LNCAP (cell line): ENCODE results near the gene DCAF6.

Experiments
- CTCF ChIP-seq: fragments of 450-650 bp; IDR thresholded peaks from 2 replicates; pipeline ENCODE4 v1.5.1; 2017; ENCODE audit warnings: mild to moderate bottlenecking

Gene DCAF6

DNA sequence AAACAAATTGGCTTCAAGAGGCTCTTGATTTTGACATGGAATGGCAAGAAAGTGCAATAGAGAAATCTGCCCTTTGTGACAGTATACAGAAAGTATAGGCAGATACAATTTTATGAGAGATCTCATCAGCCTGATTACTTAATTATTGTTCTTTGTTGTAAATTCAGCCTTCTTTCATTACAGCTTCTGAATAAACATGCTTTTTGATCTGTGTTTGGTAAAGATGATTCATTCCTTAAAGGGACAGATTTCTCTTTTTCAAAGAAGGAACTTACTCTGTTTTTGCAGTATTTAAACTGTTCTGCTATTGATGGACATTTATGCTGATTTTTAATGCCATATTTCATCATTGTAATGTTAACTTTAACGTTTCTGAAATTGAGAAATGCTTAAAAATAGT lies 14.1 kb downstream of the DCAF6 start:
- TF ChIP-seq CTCF, result no peak

DNA sequence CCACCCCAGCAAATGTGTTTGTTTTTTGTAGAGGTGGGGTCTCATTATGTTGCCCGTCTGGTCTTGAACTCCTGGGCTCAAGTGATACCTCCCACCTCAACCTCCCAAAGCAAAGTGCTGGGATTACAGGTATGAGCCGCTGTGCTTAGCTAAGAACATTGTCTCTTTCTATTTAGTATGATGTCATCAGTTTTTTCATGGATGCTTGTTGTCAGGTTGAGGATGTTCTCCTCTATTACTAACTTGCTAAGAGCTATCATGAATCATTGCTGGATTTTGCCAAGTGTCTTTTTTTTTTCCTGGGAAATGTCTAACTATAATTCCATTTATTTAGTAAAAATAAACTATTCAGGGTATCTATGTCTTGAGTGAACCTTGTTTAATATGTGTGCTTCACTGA lies 19.4 kb downstream of the DCAF6 start:
- TF ChIP-seq CTCF, result no peak

GRCh38 chr1:167957710-167958109 lies 21.2 kb downstream of the DCAF6 start:
- TF ChIP-seq CTCF, result no peak

DNA sequence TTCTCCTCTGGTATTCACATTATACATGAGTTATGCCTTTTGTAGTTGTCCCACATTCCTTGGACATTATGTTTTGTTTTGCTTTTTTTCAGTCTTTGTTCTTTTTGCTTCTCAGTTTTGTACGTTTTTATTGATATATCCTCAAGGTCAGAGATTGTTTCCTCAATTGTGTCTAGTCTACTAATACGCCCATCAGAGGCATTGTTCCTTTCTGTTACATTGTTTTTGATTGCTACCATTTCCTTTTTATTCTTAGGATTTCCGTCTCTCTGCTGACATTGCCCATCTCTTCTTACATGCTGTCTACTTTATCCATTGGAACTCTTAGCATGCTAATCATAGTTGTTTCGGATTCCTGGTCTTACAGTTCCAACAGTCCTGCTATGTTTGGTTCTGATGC lies 28.2 kb downstream of the DCAF6 start:
- no peak for TF ChIP-seq CTCF

- TF ChIP-seq CTCF, result no peak
These were observed 29.6 kb downstream of the DCAF6 start for GRCh38 chr1:167966050-167966449.

GRCh38 chr1:167968569-167968968 lies 32.1 kb downstream of the DCAF6 start:
- TF ChIP-seq CTCF, result no peak

DNA sequence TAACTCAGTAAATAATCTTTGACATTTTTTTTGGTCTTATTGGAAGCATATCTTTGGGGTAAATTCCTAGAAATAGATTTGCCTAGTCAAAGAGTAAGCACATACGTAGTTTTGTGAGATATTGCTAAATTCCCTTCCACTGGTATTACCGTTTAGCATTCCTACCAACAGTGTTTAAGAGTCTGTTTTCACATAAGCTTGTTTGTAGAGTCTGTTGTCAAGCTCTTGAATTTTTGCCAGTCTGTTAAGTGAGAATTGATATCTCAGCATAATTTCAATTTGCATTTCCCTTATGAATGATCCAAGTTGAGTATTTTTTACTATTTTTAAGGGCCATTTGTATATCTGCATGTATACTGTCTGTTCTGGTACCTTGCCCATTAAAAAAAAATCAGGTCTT lies 37.3 kb downstream of the DCAF6 start:
- TF ChIP-seq CTCF, result no peak

DNA sequence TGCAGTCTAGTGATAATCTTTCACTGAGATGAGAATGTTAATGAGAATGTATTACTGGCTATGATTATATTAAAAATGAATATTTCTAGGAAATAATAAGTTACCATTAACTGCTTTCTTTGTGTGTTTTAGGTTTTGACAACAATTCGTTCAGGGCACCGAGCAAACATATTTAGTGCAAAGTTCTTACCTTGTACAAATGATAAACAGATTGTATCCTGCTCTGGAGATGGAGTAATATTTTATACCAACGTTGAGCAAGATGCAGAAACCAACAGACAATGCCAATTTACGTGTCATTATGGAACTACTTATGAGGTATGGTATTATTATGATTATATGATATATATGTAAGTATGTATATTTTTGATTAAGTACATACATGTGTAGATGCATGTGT lies 38.2 kb downstream of the DCAF6 start:
- TF ChIP-seq CTCF, result no peak
